GM18499 (cell line): Measurements from ENCODE around the gene POU3F2.

Source experiments
- ATAC-seq: cut with Tn5 transposase; IDR thresholded peaks from one replicate; pipeline ENCODE4 v1.9.1; 2021; ENCODE audit warnings: moderate number of reproducible peaks; ENCODE audit not compliant: insufficient read depth, unreplicated experiment

Gene POU3F2

DNA sequence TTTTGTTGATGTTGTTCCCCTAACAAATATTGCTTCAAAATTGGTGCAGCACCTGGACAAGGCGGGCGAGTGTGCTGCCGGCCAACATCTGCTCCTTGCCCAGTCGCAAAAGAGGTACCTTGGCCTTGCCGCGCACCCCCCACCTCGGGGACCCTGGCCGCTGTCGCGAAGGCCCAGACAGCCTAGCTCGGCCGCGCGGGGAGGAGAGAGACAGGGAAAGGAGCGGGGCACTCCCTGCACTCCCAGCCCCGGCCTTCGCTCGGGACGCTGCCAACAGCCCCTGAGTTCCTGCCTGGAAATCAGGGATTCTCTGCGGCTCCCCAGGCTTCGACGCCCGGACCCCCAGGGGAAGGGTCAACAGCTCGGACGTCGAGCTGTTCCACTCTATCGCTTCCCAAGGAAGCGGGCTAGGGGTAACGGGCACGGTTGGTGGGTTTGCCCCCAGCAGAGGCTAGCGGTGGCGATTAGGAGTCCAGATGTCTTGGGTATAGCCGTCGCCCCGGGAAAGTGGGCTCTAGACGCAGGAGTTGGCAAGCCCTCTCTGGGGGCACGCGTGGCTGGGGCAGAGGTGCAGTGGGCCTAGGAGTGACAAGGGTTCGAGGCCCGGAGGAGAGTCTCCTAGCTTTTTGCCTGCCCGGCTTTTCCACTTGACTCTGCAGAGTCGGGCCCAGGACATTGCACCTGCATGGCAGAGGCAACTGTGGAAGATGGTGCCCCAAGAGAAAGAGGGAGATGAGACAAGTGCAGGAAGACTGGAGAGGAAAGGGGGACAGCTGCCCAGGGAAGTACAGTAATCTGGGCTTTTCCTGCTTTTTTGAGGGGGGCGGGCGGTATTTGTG, 8.2 kb downstream of the POU3F2 start:
- ATAC-seq: no peak

- no peak for ATAC-seq
Observed at GRCh38 chr6:98843271-98844243, 9.2 kb downstream of the POU3F2 start.

DNA sequence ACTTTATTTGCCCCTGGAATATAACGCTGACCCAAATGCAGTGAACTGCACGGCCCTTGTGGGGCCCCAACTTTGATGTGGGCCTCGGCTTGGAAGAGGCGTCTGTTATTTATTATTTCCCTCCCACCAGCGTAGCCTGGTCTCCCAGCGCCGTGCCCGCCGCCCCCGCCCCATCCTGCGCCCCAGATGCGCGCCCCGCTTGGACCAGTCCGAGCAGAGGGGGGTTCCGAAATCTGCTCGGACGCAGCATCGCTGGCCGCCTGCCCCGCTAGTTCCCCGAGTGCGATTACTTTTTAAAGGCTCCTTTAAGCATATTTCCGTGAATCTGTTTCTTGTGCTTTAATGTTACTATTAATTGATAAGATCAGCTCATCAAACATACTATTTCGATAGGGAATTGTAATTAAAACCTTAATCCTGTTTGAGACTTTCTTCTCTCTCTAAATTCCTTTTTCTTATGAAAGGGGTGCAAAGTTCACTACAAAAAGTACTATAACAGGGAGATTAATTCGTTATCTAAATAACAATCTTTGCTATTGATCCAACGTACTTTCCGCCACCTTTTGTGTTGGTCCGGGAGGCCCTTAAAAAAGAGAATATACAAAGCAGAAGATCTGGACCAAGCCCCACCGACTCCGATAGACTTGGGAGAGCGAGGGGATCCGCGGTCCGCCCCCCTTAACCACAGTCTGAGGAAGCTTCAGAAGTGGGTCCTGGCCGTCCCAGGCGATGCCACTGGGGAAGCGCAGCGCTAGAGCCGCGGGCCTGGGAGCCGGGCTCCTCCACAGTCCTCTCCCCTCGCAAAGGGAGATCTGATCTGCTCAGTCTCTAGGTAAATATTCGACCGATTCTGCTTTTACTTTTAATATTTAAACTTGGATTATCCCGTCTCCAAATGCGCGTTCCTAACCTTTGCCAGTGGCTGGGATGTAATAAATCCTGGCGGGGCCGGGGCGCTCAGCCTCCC, 10.2 kb downstream of the POU3F2 start:
- ATAC-seq: no peak

DNA sequence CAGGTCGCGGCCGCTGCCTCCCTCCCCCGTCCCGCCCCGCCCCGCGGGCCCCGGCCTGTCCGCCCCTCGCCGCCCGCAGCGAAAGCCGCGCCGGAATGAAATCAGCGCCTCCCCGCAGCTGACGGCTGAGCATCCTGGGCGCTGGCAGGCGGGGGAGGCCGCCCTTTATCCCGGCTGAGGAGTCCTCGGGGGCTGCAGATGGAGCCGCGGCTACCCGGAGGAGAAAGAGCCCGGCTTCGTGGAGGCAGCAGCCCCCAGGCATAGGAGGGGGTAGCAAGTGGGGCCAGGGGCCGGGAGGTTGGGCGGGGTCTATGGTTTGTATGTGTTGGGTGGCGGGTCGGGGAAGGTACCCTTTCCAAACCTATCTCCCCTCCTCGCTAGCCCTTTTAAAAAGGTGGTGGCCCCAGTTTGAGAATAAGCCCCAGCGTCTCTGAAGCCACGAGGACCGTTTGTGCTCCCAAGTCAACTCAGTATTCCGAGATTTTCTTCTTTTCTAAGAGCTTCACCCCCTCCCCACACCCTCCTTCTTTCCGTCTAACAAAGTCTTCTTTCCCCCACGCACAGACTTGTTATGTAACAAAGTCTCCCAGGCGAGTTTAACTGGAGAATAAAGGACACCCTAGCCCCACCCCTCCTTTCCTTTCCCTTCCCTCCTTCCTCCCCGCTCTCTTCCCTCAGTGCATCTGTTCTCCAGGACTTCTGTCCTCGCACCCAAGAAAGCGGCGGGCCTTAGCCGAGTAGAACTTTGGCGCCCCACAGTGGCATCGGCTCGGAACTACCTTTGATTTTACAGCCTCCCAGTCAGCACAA, 11.0 kb downstream of the POU3F2 start:
- peak; percentile 55 for ATAC-seq

DNA sequence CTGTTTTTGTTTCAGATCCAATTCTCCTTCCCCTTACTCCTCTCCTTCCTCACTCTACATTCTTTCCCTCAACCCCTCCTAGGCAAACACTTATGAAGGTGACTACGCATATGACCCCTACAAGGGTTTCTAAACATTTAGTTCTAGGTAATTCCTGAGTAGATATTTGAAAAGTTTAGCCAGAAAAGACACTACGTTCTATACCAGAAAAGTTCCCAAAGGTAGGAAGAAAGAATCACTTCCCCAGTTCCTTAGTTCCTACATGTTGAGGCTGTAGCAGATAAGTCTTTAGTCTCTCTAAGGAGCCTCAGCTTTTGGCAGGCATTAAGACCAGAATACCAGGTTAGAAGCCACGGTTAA, 11.6 kb downstream of the POU3F2 start:
- ATAC-seq: no peak

- ATAC-seq: no peak
Observed at GRCh38 chr6:98847416-98847778, 13.0 kb downstream of the POU3F2 start.

DNA sequence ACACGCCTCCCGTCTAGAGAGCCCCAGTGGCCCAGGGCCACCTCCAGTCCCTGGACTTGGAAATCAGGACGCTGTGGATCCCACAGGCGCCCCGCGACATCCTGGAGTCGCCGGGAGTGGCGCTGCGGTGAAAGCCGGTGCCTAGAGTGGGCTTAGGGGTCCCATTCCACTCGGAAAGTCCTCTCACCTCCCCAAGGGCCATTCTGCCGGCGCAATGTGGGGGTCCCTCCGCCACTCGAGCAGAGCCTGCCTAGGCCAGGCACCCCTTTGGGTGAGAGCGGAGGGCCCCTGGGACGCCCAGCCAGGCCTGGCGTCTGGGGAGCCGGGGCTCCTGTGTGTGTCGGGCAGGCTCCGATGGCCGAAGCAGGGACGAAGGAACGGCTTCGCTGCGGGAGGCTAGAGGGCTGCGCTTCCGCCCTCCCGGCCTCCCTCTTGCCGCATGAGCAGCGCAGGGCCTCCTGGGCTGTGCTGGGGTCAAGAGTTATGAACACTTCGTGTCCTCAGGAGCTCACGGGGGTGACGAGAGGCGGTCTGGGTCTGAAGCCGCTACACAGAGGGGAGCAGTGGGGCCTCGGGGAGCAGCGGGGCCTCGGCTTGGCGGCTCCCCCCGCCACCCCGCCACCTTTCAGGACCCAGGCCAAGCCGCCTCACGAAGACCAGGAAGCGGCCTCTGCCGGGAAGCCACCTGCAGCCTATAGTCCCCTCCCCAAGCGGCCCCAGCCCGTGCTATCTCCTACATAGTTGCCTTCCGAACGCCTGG, 13.6 kb downstream of the POU3F2 start:
- no peak for ATAC-seq

DNA sequence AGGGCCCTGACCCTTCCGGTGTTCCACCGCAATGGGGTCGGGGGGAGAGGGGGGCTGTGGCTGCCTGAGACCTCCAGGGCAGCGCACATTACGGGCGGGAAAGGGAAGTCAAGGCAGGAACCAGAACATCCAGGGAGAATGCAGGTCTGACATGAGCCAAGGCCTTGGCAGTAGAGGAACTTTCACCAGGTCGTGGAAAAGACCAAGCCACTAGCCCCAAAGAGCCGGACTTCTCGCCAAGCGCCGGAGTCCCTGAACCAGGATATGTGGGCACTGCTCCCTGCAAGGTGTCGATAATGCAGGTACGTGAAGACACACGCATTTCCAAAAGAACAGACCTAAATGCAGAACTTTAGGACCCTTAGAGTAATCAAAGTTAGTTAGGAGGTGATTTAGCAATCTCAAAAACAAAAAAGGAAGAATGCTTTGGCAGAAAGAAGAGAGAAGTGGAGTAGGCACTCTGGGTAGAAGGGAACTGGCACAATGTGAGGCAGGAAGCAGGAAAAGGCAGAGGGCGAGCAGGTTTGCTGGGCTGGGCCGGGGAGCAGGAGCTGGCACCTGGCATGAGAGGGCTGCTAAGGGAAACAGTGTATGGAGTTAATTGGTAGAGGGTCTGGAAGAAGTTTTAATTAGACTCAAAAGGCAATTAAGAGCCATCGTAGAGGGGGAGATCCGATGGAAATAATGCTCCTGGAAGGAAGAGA, 14.3 kb downstream of the POU3F2 start:
- ATAC-seq: no peak

DNA sequence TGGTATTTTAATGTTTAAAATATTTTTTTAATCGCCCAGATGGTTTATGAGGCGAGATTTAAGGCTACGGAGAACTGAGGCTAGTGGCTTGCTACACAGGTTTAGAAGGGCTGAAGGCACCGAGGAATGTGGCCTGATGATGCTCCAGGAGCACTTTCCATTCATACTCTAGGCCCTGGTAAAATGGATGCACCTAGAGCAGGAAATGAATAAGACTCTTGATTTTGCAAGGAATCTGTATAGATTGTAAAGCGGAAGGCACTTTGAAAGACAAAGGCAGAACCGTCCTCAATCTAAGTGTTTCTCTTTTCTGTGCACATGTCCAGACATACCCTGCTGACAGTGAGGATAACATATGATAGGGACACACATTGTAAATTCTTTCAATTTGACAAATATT, 30.1 kb downstream of the POU3F2 start:
- ATAC-seq: no peak

GRCh38 chr6:98871057-98871456, 36.7 kb downstream of the POU3F2 start:
- ATAC-seq: no peak

DNA sequence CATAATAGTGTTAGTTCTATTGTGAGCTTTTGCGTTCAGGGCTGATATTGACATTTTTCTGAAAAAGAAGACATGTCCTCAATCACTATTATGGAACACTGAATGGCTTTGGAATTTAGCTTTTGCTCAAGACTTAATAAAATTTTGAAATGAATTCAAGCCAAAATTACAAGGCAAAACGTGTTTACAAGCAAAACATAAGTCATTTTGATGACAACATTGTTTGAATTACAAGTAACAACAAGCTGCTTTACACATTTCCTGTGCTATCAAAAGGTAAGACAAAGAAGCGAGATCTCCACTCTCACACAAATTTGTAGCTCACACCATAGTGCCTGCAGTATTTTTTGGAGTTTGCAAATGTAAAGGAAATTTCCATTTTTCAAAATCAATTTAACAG, 37.4 kb downstream of the POU3F2 start:
- no peak for ATAC-seq

DNA sequence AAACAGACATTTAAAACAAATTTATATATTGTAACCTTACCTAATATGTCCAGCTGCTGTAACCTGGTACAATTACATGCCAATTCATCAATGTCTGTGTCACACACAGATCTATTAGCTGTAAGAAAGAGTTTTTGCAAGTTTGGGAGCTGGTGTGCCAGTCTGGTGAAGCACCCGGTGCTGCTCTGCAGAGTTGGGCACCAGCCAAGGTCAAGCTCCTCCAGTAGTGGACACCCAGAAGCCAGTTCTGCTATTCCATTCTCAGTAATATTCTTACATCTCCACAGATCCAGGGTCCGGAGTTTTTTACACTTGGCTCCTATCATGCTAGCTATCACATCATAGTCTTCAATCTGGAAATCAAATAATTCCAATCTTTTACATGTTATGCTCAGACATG, 41.0 kb downstream of the POU3F2 start:
- no peak for ATAC-seq

DNA sequence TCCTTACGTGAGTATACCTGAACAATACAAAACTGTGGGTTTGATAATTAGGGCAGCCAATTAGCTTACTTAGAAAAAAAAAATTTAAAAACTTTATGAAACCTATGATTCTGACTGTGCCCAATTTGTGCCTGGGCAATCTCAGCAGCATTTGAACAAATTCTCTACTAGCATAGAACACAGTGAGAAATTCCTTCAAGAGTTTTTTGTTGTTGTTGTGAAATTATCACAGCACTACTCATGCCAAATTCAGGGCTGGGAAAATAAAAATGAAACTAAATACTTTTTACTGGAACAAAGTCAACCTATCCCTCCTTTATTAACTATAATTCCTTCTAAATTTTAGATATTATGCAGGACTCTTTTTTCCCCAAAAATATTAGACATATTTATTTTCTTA, 42.9 kb downstream of the POU3F2 start:
- ATAC-seq: no peak

GRCh38 chr6:98880486-98880885, 46.1 kb downstream of the POU3F2 start:
- peak; percentile 81 for ATAC-seq

DNA sequence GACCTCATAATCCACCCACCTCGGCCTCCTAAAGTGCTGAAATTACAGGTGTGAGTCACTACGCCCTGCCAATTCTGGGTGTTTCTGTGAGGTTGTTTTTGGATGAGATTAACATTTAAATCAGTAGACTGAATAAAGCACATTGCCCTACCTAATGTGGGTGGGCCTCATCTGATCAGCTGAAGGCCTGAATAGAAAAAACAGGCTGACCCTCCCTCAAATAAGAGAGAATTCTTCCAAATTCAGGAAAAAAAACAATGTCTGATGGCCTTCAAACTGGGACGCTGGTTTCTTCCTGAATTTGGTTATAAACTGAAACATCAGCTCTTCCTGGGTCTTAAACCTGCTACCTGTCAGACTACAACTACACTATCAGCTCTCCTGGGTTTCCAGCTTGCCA, 51.0 kb downstream of the POU3F2 start:
- ATAC-seq: no peak

DNA sequence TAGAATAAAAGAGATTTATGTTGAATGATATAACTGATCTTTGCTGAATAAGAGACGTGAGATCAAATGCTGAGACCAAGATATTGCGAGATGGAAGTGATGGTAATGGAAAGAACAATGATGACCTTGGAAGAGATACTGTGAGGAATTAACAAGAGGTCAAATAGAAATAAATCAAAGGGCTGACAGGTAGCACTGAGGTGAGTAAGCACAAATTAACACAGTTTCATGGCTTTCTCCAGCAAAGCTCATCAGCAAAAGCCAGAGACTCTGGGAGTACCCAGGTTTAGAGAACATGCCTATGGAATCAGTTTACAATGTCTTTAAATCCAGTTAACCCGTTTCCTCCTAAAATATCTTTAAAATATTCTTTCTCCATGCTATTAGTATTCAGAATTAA, 53.3 kb downstream of the POU3F2 start:
- no peak for ATAC-seq
